ENCODE results near the gene ZAR1.

DNA sequence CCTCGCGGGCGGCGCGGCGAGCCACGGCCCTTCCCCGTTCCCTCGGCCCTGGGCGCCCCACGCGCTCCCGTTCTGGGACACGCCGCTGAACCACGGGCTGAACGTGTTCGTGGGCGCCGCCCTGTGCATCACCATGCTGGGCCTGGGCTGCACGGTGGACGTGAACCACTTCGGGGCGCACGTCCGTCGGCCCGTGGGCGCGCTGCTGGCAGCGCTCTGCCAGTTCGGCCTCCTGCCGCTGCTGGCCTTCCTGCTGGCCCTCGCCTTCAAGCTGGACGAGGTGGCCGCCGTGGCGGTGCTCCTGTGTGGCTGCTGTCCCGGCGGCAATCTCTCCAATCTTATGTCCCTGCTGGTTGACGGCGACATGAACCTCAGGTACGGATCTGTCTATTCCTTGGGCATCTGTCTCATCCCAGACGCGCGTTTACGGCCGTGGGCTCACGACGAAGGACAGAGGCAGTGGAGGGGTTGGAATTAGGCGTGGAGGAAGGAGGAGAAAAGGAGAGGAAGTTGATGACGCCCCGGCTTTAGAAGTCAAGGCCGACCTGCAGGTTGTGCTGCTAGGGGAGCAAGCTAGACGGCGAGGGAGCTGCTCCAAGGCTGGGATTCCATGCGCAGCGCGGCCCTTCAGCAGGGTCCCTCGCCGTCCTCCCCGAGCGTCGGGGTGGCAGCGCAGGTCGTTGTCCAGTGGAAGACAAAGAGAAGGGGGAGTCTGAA, 6.1 kb upstream of the ZAR1 start:
- TF ChIP-seq, protein P1, sequence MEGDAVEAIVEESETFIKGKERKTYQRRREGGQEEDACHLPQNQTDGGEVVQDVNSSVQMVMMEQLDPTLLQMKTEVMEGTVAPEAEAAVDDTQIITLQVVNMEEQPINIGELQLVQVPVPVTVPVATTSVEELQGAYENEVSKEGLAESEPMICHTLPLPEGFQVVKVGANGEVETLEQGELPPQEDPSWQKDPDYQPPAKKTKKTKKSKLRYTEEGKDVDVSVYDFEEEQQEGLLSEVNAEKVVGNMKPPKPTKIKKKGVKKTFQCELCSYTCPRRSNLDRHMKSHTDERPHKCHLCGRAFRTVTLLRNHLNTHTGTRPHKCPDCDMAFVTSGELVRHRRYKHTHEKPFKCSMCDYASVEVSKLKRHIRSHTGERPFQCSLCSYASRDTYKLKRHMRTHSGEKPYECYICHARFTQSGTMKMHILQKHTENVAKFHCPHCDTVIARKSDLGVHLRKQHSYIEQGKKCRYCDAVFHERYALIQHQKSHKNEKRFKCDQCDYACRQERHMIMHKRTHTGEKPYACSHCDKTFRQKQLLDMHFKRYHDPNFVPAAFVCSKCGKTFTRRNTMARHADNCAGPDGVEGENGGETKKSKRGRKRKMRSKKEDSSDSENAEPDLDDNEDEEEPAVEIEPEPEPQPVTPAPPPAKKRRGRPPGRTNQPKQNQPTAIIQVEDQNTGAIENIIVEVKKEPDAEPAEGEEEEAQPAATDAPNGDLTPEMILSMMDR (optimal IDR thresholded peaks at IDR 0.05 in 1 of 3, IDR thresholded peaks at IDR 0.05 in 1 of 3, conservative IDR thresholded peaks at IDR 0.05 in 1 of 3; ENCODE audit: extremely low read depth in 1 of 3, insufficient read depth in 2 of 3, low read length in 3 of 3) = no peak
- TF ChIP-seq EZH2 (IDR thresholded peaks at IDR 0.05; ENCODE audit: low read length) = peak; percentile 100
